Measurements from ENCODE around the gene SUSD4. TPM values are rescaled to one million over a fixed set of nuclear protein-coding genes. Genes with fewer than 3 reads are reported as not detected.

The SUSD4 gene
- total RNA-seq, 1 experiment from 2014 or later, result 3.5 TPM

- H2AK5ac ChIP-seq (ENCODE audit: insufficient read length, low read length), result no peak overlapping the region
- H3K9me3 Mint-ChIP-seq, result peaks cover 8 to 15% of the 10 kb centered on the region in 2 experiments
- H3K14ac ChIP-seq (ENCODE audit: insufficient read depth, low read length), result no peak overlapping the region
- H3K9me3 ChIP-seq (ENCODE audit: control insufficient read depth, low read depth, low read length), result no peaks in the 10 kb centered on the region
- peaks cover 1% of the 10 kb centered on the region; the same call in 1 of the 2 replicates for H3K27me3 Mint-ChIP-seq (ENCODE audit: low read depth)
- H3K23ac ChIP-seq (ENCODE audit: insufficient read length, low read depth, low read length), result no peak overlapping the region
- no peak overlapping the region for H4K8ac ChIP-seq (replicated peaks; ENCODE audit: insufficient read length, low read depth, low read length)
- H3K4me1 Mint-ChIP-seq, result peaks cover 0 to 5% of the 10 kb centered on the region in 2 experiments; a peak in 3 of 4 replicates
- H3K27ac Mint-ChIP-seq, result no peak overlapping the region
- no peak overlapping the region for H4K5ac ChIP-seq (ENCODE audit: insufficient read length, low read depth, low read length)
- no peak overlapping the region for H3K56ac ChIP-seq (ENCODE audit: insufficient read length, low read depth, low read length)
- no peaks in the 10 kb centered on the region for H3K27me3 ChIP-seq (ENCODE audit: insufficient read depth, low read length)
- no peak for DNase-seq
- H2AFZ ChIP-seq (ENCODE audit: low read length), result no peak overlapping the region
- H2BK20ac ChIP-seq (ENCODE audit: low read depth, low read length, poor library complexity, severe bottlenecking), result no peak overlapping the region
- H3K4me2 ChIP-seq (ENCODE audit: insufficient read depth, insufficient read length, low read length), result no peak overlapping the region
- H3K4ac ChIP-seq (ENCODE audit: low read depth, low read length), result no peak overlapping the region
- no peaks in the 10 kb centered on the region for H3K79me2 ChIP-seq (ENCODE audit: insufficient read depth, low read length)
- peaks cover 0 to 12% (median 2%) of the 10 kb centered on the region in 3 experiments; a peak in 3 of 7 replicates for H3K36me3 Mint-ChIP-seq (ENCODE audit: insufficient read depth in 1 of 3, low read depth in 3 of 3)
- no peak overlapping the region for H2BK120ac ChIP-seq (ENCODE audit: low read depth, low read length, poor library complexity, severe bottlenecking)
- H2BK15ac ChIP-seq (ENCODE audit: low read depth, low read length), result no peak overlapping the region
- no peak overlapping the region for H2BK12ac ChIP-seq (ENCODE audit: insufficient read length, low read depth, low read length)
- no peaks in the 10 kb centered on the region for H4K20me1 ChIP-seq (ENCODE audit: control insufficient read depth, insufficient read depth, insufficient read length)
- H2BK5ac ChIP-seq (ENCODE audit: insufficient read length, low read length), result no peak overlapping the region
- H3K79me1 ChIP-seq (ENCODE audit: insufficient read depth, low read depth, low read length, poor library complexity, severe bottlenecking), result no peaks in the 10 kb centered on the region
- no peaks in the 10 kb centered on the region for H3K23me2 ChIP-seq (ENCODE audit: insufficient read length, low read depth, low read length, poor library complexity, severe bottlenecking)
- no peak overlapping the region for H3T11ph ChIP-seq (ENCODE audit: low read length)
- H3K9ac ChIP-seq (ENCODE audit: extremely low read depth, insufficient read length, low read length), result no peak overlapping the region
- TF ChIP-seq CTCF (conservative IDR thresholded peaks at IDR 0.05), result no peak
- H3K18ac ChIP-seq (ENCODE audit: insufficient read length, low read depth, low read length), result no peak overlapping the region
- H3K4me3 Mint-ChIP-seq, result no peak overlapping the region
- no peak overlapping the region for H4K91ac ChIP-seq (ENCODE audit: insufficient read length, low read depth, low read length)
- H3K4me1 ChIP-seq (ENCODE audit: insufficient read depth, low read length), result no peaks in the 10 kb centered on the region
- no CpG with 5 or more reads among the region's 1 CpG for WGBS (ENCODE audit: extremely low coverage, insufficient read length, low lambda C conversion rate)
- no peak overlapping the region for H3K27ac ChIP-seq (ENCODE audit: insufficient read length, low read depth, low read length)
These were observed 64.4 kb downstream of the SUSD4 start for GRCh38 chr1:223299553-223299952.
